PC-3 (cell line): ENCODE data around the gene SLC25A21.

Experiments used
- CTCF ChIP-seq: fragments of 300-600 bp; sonication (generic); conservative IDR thresholded peaks from 2 replicates; pipeline ENCODE4 v1.5.1; 2017; ENCODE audit warnings: antibody characterized with exemption, low read depth, mild to moderate bottlenecking, low read length
- EZH2 ChIP-seq: fragments of 300-600 bp; sonication (generic); IDR thresholded peaks from one replicate; pipeline ENCODE4 v1.6.1; 2017; ENCODE audit warnings: antibody characterized with exemption, mild to moderate bottlenecking, low read length; ENCODE audit not compliant: unreplicated experiment
- EZH2phosphoT487 ChIP-seq: fragments of 300-600 bp; sonication (generic); IDR thresholded peaks from 2 replicates; pipeline ENCODE4 v1.6.1; 2018; ENCODE audit warnings: mild to moderate bottlenecking, antibody characterized with exemption, low read length, borderline replicate concordance

GRCh38 chr14:36827861-36828260, 344.5 kb downstream of the SLC25A21 start:
- no peak for TF ChIP-seq CTCF
- no peak for TF ChIP-seq EZH2
- TF ChIP-seq EZH2phosphoT487, result no peak
